GM06990 (cell line): ENCODE data around the gene RORB.

Source experiments
- DNase-seq: peaks from one replicate; pipeline ENCODE4 v3.0.0-alpha.2; 2011; ENCODE audit not compliant: insufficient read length; ENCODE audit errors: extremely low read depth
- H3K27me3 ChIP-seq: replicated peaks from 2 replicates; pipeline ENCODE4 v1.6.0; 2011; ENCODE audit warnings: low read length; ENCODE audit not compliant: control insufficient read depth, insufficient read depth
- H3K36me3 ChIP-seq: 2 replicates; pipeline ENCODE4 v1.5.1; 2011; ENCODE audit warnings: low read length; ENCODE audit not compliant: control insufficient read depth, insufficient read depth
- H3K4me3 ChIP-seq: replicated peaks from 2 replicates; pipeline ENCODE4 v1.5.1; 2011; ENCODE audit warnings: low read depth, mild to moderate bottlenecking, control low read depth, low read length
- TF ChIP-seq, protein P1 (sequence below): IDR thresholded peaks from 2 replicates; pipeline ENCODE4 v1.5.1; 2011; ENCODE audit warnings: low read length, control low read depth, mild to moderate bottlenecking, inconsistent platforms; ENCODE audit not compliant: insufficient read depth, poor library complexity, severe bottlenecking

RORB gene

DNA sequence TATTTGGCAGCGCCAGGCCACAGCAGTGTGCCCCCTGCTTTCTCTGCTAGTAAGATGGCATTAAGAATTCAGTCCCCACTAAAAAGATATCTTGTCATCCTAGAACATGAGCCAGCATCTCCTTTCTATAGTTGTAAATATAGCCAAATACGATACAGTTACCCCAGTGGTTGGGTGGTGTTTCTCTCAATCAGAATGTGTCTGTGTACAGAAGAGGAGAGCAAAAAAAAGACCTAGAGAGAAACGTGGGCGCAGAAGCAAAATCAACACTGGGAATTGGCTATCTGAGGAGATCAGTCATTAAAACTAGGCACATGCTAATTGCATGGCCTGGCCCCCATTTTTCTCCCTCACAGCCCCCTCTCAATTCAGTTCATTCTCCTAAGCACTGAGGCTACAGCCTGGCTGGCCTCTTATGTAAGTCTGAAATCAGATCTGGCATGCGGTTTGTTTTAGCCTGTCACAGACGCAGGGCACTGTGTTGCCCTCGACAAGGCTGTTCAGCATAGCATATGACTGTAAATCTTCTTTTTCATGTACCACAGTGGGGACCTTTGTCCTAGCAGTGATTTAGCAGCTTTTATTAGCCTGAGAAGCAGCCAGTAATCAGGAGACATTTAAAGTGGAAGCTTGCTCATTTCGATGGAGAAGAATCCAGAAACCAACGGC lies 57.8 kb downstream of the RORB start:
- H3K36me3 ChIP-seq = no peaks in the 10 kb centered on the region
- TF ChIP-seq, protein P1, sequence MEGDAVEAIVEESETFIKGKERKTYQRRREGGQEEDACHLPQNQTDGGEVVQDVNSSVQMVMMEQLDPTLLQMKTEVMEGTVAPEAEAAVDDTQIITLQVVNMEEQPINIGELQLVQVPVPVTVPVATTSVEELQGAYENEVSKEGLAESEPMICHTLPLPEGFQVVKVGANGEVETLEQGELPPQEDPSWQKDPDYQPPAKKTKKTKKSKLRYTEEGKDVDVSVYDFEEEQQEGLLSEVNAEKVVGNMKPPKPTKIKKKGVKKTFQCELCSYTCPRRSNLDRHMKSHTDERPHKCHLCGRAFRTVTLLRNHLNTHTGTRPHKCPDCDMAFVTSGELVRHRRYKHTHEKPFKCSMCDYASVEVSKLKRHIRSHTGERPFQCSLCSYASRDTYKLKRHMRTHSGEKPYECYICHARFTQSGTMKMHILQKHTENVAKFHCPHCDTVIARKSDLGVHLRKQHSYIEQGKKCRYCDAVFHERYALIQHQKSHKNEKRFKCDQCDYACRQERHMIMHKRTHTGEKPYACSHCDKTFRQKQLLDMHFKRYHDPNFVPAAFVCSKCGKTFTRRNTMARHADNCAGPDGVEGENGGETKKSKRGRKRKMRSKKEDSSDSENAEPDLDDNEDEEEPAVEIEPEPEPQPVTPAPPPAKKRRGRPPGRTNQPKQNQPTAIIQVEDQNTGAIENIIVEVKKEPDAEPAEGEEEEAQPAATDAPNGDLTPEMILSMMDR = no peak
- no peak for DNase-seq
- H3K27me3 ChIP-seq = no peaks in the 10 kb centered on the region
- H3K4me3 ChIP-seq = no peak overlapping the region

DNA sequence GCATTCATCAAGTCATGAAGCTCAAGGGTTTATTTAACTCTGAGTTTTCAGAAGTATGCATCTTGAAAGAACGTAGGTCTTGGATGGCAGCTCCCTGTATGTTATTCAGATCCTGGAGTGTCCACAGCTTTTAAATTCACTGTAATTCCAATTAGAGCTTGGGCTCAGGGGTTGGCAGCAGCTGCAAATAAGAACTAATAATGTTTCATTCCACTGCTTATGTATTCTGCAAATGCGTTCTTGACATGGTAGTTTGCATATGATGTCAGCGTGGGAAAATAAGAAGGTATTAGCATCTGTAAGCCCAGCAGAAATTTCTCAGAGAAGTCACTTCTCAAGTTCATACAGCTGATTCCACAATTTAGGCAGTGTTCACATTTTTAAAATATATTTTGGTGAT lies 58.4 kb downstream of the RORB start:
- Histone ChIP-seq H3K4me3 (no peak overlapping the region), H3K36me3 (no peaks in the 10 kb centered on the region)
- DNase-seq = no peak

DNA sequence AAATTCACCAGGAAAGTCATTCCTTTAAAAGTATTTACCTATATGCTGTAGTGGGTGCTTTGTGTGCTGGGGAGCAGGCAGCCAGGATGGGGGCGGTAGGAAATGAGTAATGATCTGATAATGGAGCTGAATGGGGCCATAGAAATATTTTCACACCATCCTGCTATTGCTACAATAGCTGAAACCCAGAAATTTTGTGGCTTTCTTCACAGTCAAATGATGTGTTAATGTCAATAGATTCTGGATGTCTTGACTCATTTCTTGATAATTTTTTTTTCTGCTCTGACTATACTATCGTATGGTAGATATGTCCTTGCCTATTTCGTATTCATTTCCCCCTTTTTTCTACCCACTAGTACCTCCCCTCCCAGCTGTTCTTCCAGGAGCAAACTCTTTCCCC lies 59.5 kb downstream of the RORB start:
- Histone ChIP-seq H3K27me3 (no peaks in the 10 kb centered on the region), H3K36me3 (no peaks in the 10 kb centered on the region), H3K4me3 (no peak overlapping the region)
- TF ChIP-seq, protein P1 = no peak
- DNase-seq = peak; percentile 16

More for the DNA sequence above, 58.4 kb downstream of the RORB start:
- TF ChIP-seq, protein P1 = no peak
- H3K27me3 ChIP-seq = no peaks in the 10 kb centered on the region

DNA sequence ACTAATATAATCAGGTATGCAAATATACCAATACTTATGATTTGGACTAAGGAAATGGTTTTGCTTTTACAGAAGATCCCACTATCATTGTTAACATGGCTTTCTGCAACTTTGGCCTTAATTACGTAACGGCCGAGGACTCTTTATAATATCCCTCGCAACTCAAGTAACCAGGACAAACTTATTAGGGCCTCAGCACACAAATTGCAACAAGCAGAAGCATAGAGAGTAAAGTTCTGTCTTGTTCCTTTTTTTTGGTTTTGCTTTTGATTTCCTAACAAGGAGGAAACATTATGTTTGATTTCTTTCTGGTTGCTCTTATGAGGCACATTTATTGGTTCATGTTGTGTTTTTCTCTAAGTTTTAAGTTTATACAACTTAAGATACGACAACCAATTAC lies 60.4 kb downstream of the RORB start:
- no peak for DNase-seq
- Histone ChIP-seq H3K4me3 (no peak overlapping the region), H3K27me3 (no peaks in the 10 kb centered on the region), H3K36me3 (no peaks in the 10 kb centered on the region)
- TF ChIP-seq, protein P1 = no peak

DNA sequence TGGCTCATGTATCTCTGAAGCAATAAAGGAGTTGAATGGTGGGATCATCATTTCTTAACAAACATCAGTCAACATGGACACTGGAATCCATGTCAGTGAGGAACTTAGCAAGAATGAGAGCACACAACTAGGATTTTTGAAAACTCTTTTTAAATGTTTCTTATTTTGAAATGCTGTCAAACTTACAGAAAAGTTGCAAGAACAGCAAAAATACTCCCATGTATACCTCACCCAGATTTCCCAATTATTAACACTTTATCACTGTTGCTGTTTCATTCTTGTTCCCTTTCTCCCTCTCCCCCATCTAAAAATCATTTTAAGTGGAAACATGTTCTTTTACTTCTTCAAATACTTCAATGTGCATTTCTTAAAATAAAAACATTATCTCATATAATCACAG lies 65.5 kb downstream of the RORB start:
- no peak for DNase-seq
- Histone ChIP-seq H3K4me3 (no peak overlapping the region), H3K27me3 (no peaks in the 10 kb centered on the region), H3K36me3 (no peaks in the 10 kb centered on the region)
- TF ChIP-seq, protein P1 = no peak
